Heart left ventricle (tissue), 16 donors: Measurements from ENCODE around the gene IGF2BP1. TPM values are rescaled to one million over a fixed set of nuclear protein-coding genes. Genes with fewer than 3 reads are reported as not detected.

ENCODE experiments used
- ATAC-seq, 4 donors: fragments of 200-7000 bp; cut with Tn5 transposase; one replicate each; pipeline ENCODE4 v1.9.1; 2020 to 2022; ENCODE audit warnings: moderate library complexity in 4 of 4, mild to moderate bottlenecking in 3 of 4, moderate number of reproducible peaks in 1 of 4
- DNase-seq, 5 donors: peaks; one replicate each; pipeline ENCODE4 v3.0.0-alpha.2; 2020
- H3K27ac ChIP-seq, 12 donors: fragments of 200-600 bp; sonication (generic) in 4 of 12; one replicate each; pipeline versions ENCODE4 v1.5.0 to v1.8.0; 2016 to 2022; ENCODE audit warnings: mild to moderate bottlenecking in 2 of 12
- H3K27me3 ChIP-seq, 9 donors: fragments of 200-600 bp; sonication (generic) in 2 of 9; one replicate each; pipeline versions ENCODE4 v1.5.1 to v1.8.0; 2016 to 2022; ENCODE audit warnings: mild to moderate bottlenecking in 3 of 9
- H3K36me3 ChIP-seq, 9 donors: fragments of 200-600 bp; sonication (generic) in 2 of 9; one replicate each; pipeline versions ENCODE4 v1.5.0 to v1.8.0; 2018 to 2022; ENCODE audit warnings: mild to moderate bottlenecking in 2 of 9
- H3K4me1 ChIP-seq, 12 donors: fragments of 200-600 bp; sonication (generic) in 4 of 12; one replicate each; pipeline versions ENCODE4 v1.5.0 to v1.8.0; 2016 to 2022; ENCODE audit warnings: mild to moderate bottlenecking in 3 of 12
- H3K4me3 ChIP-seq, 12 donors: fragments of 200-600 bp; sonication (generic) in 4 of 12; one replicate each; pipeline versions ENCODE4 v1.5.0 to v1.8.0; 2017 to 2022; ENCODE audit warnings: mild to moderate bottlenecking in 9 of 12, moderate library complexity in 4 of 12
- H3K9me3 ChIP-seq, 12 donors: fragments of 200-600 bp; sonication (generic) in 4 of 12; one replicate each; pipeline versions ENCODE4 v1.5.0 to v1.8.0; 2016 to 2022; ENCODE audit warnings: mild to moderate bottlenecking in 1 of 12
- POLR2A ChIP-seq, 2 donors: fragments of 450-650 bp; IDR thresholded peaks; one replicate each; pipeline ENCODE4 v1.6.1; 2017; ENCODE audit warnings: antibody characterized with exemption in 2 of 2, mild to moderate bottlenecking in 2 of 2, moderate library complexity in 2 of 2
- WGBS, 4 donors: extraction: QIAGEN DNeasy Blood & Tissue Kit in 2 of 4; methylation state at CpG; one replicate each; pipeline versions ENCODE4 v1.1.5 to v1.1.7; 2013 to 2018; 5-methylcytosine and 5-hydroxymethylcytosine counted together
- intact Hi-C, 10 donors: fragments of 100-400 bp; cut with DNase I; formaldehyde crosslinking; loops; one replicate each; pipeline versions ENCODE4 v1.11.1 to v1.14.2; 2022
- polyA plus RNA-seq, 2 donors: library from polyadenylated mRNA; stranded (reverse); fragments of 200-250 nt; gene quantifications; one replicate each; pipeline ENCODE4 v1.2.3, GENCODE V29; 2013
- total RNA-seq, 9 donors: library from RNA; depleted of rRNA in 2 of 9; stranded (reverse); fragments of >200 nt in 2 of 9; fragmentation: NEBNext Ultra II Directional in 3 of 9; extraction: Animal tissue kit (Norgen Biotek cat#: 25700) in 3 of 9; gene quantifications; one replicate each; pipeline versions ENCODE4 v1.1.0 to v1.2.4, GENCODE V29; 2016 to 2023
- TF ChIP-seq, protein P1 (sequence below), 12 donors: fragments of 200-600 bp; sonication (generic) in 4 of 12; IDR thresholded peaks; one replicate each; pipeline versions ENCODE4 v1.5.0 to v1.8.0; 2018 to 2022; ENCODE audit warnings: antibody characterized with exemption in 12 of 12, mild to moderate bottlenecking in 5 of 12
- donor health status: ischemic (EF 13 %, LVEDD 7.1; RV severe dilation, severe dysfunction).
- donor health status: healthy with polysubstance abuse.
- donor health status: DM: no; HTN: yes; CAD: no.
- donor health status: DM: no; HTN: no; CAD: no.
- donor health status: ischemic (EF 25% LVEDD 6.9; RV normal size, moderate dysfunction).
- donor health status: ischemic (EF 25% LVEDD 5.7; RV mildly dilated, moderate dysfunction).
- donor health status: healthy.
- donor health status: DM: yes; HTN: yes; CAD: no.
- donor health status: ischemic (EF 35%, LVEDD 5.7; RV mildly dilated, moderate dysfunction).
- donor health status: nonischemic (EF 11% LVEDD 7.7; RV severe dilation, severe dysfunction).
- donor health status: DM: yes; HTN: yes; CAD: no.
- donor health status: PGD.
- donor health status: ischemic (EF 29% LVEDD 5.4; RV normal size, mild dysfunction).
- donor health status: nonischemic (EF 23%, LVEDD 6.1; RV moderate dilation, normal function).

IGF2BP1 gene
- total and polyA plus RNA-seq, 11 donors, result 0.01 TPM; not detected in 10

DNA sequence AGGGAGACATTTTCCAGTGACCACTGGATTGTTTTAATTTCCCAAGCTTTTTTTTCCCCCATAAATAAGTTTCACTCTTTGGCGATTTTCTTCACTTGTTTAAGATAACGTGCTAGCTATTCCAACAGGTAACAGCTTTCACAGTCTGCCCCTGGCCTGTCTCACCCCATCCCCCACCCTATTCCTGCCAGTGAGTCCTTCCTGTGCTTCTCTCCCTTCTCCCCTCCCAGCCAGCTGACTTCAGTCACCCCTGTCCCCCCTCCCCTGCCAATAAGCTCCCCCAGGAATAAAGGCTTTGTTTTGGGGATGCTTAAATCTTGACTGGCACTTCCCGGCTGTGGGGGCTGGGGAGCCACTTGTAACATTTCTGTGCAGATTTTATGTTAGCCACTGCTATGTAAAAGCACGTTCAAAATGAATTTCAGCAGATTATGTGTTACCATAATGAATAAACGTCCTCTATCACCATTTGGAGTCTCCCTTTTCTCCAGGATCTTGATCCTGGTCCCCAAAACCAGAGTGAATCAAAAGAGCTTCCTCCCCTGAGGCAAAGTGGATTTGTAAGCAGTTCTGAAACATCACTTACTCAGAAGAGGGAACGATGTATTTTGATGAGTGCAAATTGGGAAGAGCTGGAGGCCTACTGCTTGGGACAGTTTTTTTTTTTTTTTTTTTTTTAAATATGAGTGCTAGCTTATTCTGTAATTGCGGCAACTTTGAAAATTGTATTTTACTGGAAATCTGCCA, 58.2 kb downstream of the IGF2BP1 start:
- H3K36me3 ChIP-seq, result no peaks in the 10 kb centered on the region
- TF ChIP-seq, protein P1, sequence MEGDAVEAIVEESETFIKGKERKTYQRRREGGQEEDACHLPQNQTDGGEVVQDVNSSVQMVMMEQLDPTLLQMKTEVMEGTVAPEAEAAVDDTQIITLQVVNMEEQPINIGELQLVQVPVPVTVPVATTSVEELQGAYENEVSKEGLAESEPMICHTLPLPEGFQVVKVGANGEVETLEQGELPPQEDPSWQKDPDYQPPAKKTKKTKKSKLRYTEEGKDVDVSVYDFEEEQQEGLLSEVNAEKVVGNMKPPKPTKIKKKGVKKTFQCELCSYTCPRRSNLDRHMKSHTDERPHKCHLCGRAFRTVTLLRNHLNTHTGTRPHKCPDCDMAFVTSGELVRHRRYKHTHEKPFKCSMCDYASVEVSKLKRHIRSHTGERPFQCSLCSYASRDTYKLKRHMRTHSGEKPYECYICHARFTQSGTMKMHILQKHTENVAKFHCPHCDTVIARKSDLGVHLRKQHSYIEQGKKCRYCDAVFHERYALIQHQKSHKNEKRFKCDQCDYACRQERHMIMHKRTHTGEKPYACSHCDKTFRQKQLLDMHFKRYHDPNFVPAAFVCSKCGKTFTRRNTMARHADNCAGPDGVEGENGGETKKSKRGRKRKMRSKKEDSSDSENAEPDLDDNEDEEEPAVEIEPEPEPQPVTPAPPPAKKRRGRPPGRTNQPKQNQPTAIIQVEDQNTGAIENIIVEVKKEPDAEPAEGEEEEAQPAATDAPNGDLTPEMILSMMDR (IDR thresholded peaks at IDR 0.05), result no peak
- no peak for TF ChIP-seq POLR2A (IDR thresholded peaks at IDR 0.05)
- no peak overlapping the region for H3K4me3 ChIP-seq
- H3K9me3 ChIP-seq, result no peaks in the 10 kb centered on the region
- no peak overlapping the region for H3K27ac ChIP-seq
- intact Hi-C loops, result no loop called here
- H3K4me1 ChIP-seq, result no peaks in the 10 kb centered on the region
- no peak for ATAC-seq
- peaks cover 0 to 57% (median 0%) of the 10 kb centered on the region in 9 donors for H3K27me3 ChIP-seq
- 63 to 70% (median 65%) methylated on average over 7 of the region's 7 CpGs for WGBS, 4 donors
- DNase-seq, result no peak

GRCh38 chr17:49061524-49061943, 64.3 kb downstream of the IGF2BP1 start:
- H3K4me3 ChIP-seq, result no peak overlapping the region
- peaks cover 0 to 39% (median 0%) of the 10 kb centered on the region in 9 donors for H3K27me3 ChIP-seq
- no peaks in the 10 kb centered on the region for H3K9me3 ChIP-seq
- DNase-seq (no peak), ATAC-seq (no peak)
- intact Hi-C loops, result no loop called here
- no peak overlapping the region for H3K27ac ChIP-seq
- 47 to 53% (median 51%) methylated on average over 7 of the region's 7 CpGs for WGBS, 4 donors
- no peaks in the 10 kb centered on the region for H3K36me3 ChIP-seq
- H3K4me1 ChIP-seq, result no peaks in the 10 kb centered on the region
- no peak for TF ChIP-seq POLR2A (IDR thresholded peaks at IDR 0.05)
- TF ChIP-seq, protein P1 (IDR thresholded peaks at IDR 0.05), result no peak

- H3K27me3 ChIP-seq, result peaks cover 0 to 24% (median 0%) of the 10 kb centered on the region in 9 donors
- intact Hi-C loops, result no loop called here
- ATAC-seq, result no peak
- no peaks in the 10 kb centered on the region for H3K36me3 ChIP-seq
- 27 to 40% (median 36%) methylated on average over 2 of the region's 2 CpGs for WGBS, 4 donors
- H3K27ac ChIP-seq, result no peak overlapping the region
- DNase-seq, result no peak
- no peaks in the 10 kb centered on the region for H3K4me1 ChIP-seq
- TF ChIP-seq, protein P1 (IDR thresholded peaks at IDR 0.05), result no peak
- no peak for TF ChIP-seq POLR2A (IDR thresholded peaks at IDR 0.05)
- no peaks in the 10 kb centered on the region for H3K9me3 ChIP-seq
- no peak overlapping the region for H3K4me3 ChIP-seq
Observed at GRCh38 chr17:49063652-49064051, 66.5 kb downstream of the IGF2BP1 start.

- Histone ChIP-seq H3K27me3 (peaks cover 0 to 5% (median 0%) of the 10 kb centered on the region in 9 donors), H3K36me3 (no peaks in the 10 kb centered on the region), H3K4me3 (no peak overlapping the region), H3K9me3 (no peaks in the 10 kb centered on the region), H3K27ac (no peak overlapping the region), H3K4me1 (peaks cover 0 to 5% (median 0%) of the 10 kb centered on the region in 12 donors)
- no peak for TF ChIP-seq POLR2A (IDR thresholded peaks at IDR 0.05)
- TF ChIP-seq, protein P1 (IDR thresholded peaks at IDR 0.05), result no peak
- no peak for DNase-seq
- no peak for ATAC-seq
- intact Hi-C loops, result no loop called here
- WGBS, 4 donors, result 59 to 68% (median 63%) methylated on average over 8 of the region's 8 CpGs
Observed at GRCh38 chr17:49067163-49067562, 70.0 kb downstream of the IGF2BP1 start.
